Tibial artery (tissue), 4 donors: Measurements from ENCODE around the gene PRTFDC1.
A peak's percentile ranks its signal among the peaks of the same experiment; 100 is the strongest.

ENCODE experiments used
- DNase-seq, 2 donors: peaks; one replicate each; pipeline ENCODE4 v3.0.0-alpha.2; 2019
- H3K27ac ChIP-seq, 2 donors: fragments of 200-600 bp; sonication (generic) in 1 of 2; 1 replicate in 1 of 2; 2 replicates in 1 of 2; pipeline ENCODE4 v1.5.1; 2018 to 2019; ENCODE audit warnings: mild to moderate bottlenecking in 1 of 2
- H3K27me3 ChIP-seq, 2 donors: fragments of 200-600 bp; sonication (generic) in 1 of 2; one replicate each; pipeline versions ENCODE4 v1.5.1 to v1.6.0; 2016 to 2019
- H3K36me3 ChIP-seq, 3 donors: fragments of 200-600 bp; sonication (generic) in 2 of 3; one replicate each; pipeline ENCODE4 v1.5.1; 2016 to 2019; ENCODE audit warnings: mild to moderate bottlenecking in 2 of 3
- H3K4me1 ChIP-seq, 4 donors: fragments of 200-600 bp; sonication (generic) in 2 of 4; 1 replicate in 3 of 4; 2 replicates in 1 of 4; pipeline ENCODE4 v1.5.1; 2016 to 2019
- H3K4me3 ChIP-seq, 2 donors: fragments of 200-600 bp; sonication (generic) in 1 of 2; 1 replicate in 1 of 2; 2 replicates in 1 of 2; pipeline ENCODE4 v1.5.1; 2018 to 2019; ENCODE audit warnings: mild to moderate bottlenecking in 2 of 2
- H3K9me3 ChIP-seq, 3 donors: fragments of 200-600 bp; sonication (generic) in 1 of 3; one replicate each; pipeline ENCODE4 v1.5.1; 2016 to 2019
- intact Hi-C: fragments of 100-400 bp; cut with DNase I; formaldehyde crosslinking; loops from one replicate; pipeline ENCODE4 v1.15.0; 2023; ENCODE audit warnings: low total_unique reads
- TF ChIP-seq, protein P1 (sequence below), 2 experiments: fragments of 200-600 bp in 1 of 2; fragments of 450-650 bp in 1 of 2; IDR thresholded peaks; one replicate each; pipeline ENCODE4 v1.5.1; 2017 to 2019; ENCODE audit warnings: antibody characterized with exemption in 2 of 2, mild to moderate bottlenecking in 1 of 2, moderate library complexity in 1 of 2

The PRTFDC1 gene

DNA sequence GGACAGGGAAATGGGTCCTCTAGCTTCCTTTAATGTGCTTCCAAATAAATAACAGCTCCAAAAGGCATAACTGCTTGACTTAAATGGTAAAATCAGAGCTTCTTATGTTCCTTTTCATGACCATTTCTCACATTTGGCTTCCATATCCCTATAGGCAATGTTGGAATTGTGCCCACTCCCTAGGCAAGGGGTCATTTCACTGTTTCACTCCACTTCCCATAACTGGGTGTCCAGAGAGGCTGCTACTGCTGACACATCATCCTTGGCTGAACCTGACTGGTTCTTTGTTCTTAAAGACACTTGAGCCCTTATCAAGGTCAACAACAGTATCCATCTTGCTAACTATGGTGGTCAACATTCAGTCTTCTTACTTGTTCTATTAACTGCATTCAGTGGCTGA is 37.1 kb downstream of the PRTFDC1 start:
- Histone ChIP-seq H3K4me3 (no peak overlapping the region), H3K9me3 (no peaks in the 10 kb centered on the region), H3K27ac (peak overlapping the region in 1 of 2 donors; percentile 52), H3K4me1 (peaks cover 0 to 42% (median 18%) of the 10 kb centered on the region in 4 donors), H3K27me3 (no peaks in the 10 kb centered on the region), H3K36me3 (no peaks in the 10 kb centered on the region)
- no peak for DNase-seq
- TF ChIP-seq, protein P1, sequence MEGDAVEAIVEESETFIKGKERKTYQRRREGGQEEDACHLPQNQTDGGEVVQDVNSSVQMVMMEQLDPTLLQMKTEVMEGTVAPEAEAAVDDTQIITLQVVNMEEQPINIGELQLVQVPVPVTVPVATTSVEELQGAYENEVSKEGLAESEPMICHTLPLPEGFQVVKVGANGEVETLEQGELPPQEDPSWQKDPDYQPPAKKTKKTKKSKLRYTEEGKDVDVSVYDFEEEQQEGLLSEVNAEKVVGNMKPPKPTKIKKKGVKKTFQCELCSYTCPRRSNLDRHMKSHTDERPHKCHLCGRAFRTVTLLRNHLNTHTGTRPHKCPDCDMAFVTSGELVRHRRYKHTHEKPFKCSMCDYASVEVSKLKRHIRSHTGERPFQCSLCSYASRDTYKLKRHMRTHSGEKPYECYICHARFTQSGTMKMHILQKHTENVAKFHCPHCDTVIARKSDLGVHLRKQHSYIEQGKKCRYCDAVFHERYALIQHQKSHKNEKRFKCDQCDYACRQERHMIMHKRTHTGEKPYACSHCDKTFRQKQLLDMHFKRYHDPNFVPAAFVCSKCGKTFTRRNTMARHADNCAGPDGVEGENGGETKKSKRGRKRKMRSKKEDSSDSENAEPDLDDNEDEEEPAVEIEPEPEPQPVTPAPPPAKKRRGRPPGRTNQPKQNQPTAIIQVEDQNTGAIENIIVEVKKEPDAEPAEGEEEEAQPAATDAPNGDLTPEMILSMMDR (IDR thresholded peaks at IDR 0.05), result no peak
- intact Hi-C loops, result no loop called here

DNA sequence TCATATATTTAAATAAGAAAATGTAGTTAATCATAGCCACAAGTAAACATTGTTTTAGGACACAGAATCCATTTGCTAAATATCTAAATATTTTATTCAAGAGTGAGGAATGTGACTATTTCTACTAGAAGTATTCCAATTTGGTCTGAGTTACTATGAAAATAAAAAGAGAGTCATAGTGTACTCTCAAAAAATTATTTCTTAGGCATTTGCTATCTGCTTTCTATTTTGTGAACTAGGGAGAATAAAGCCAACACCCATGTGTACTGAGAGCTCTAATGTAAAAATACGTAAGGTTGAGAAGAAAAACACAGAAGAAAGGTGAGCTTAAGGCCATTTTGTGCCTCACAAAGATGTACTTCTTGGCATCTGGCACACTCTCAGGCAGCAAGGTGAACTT is 38.3 kb downstream of the PRTFDC1 start:
- Histone ChIP-seq H3K27me3 (no peaks in the 10 kb centered on the region), H3K36me3 (no peaks in the 10 kb centered on the region), H3K27ac (peak overlapping the region; percentile 48 to 52), H3K9me3 (no peaks in the 10 kb centered on the region), H3K4me3 (no peak overlapping the region), H3K4me1 (peaks cover 0 to 42% (median 18%) of the 10 kb centered on the region in 4 donors)
- no peak for DNase-seq
- intact Hi-C loops, result no loop called here
- TF ChIP-seq, protein P1 (IDR thresholded peaks at IDR 0.05), result no peak

DNA sequence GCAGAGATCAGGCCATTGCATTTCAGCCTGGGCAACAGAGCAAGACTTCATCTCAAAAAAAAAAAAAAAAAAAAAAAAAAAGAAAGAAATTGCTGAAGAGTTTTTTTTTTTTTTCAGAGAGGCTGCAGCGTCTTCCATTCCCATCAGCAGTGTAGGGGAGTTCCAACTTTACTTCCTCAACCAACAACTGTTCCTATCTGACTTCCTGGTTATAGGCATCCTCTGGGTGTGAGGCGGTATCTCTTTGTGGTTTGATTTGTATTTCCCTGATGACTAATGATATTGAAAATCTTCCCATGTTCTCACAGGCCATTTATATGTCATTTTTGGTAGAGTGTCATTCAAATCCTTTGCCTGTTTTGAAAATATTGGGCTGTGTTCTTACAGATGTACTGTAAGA is 40.2 kb downstream of the PRTFDC1 start:
- no peaks in the 10 kb centered on the region for H3K9me3 ChIP-seq
- intact Hi-C loops, result no loop called here
- H3K27me3 ChIP-seq, result no peaks in the 10 kb centered on the region
- H3K4me1 ChIP-seq, result peaks cover 0 to 42% (median 18%) of the 10 kb centered on the region in 4 donors
- TF ChIP-seq, protein P1 (IDR thresholded peaks at IDR 0.05), result no peak
- H3K36me3 ChIP-seq, result no peaks in the 10 kb centered on the region
- no peak overlapping the region for H3K4me3 ChIP-seq
- no peak for DNase-seq
- H3K27ac ChIP-seq, result no peak overlapping the region

DNA sequence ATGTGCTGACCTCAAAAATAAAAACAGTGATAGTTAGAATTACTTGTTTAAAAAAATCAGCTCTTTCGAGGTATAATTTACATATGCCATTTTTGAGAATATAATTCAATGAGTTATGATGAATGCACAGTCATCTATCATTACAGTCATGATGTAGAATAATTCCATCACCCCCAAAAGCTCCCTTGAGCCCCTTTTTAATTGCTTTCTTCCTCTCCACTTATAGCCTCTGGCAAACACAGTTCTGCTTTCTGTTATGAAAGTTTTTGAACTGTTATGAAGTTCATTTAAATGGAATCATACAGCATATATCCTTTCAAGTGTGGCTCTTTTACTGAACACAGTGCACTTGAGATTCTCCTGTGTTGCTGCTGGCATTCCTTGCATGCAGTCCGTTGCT is 41.4 kb downstream of the PRTFDC1 start:
- H3K27ac ChIP-seq, result no peak overlapping the region
- TF ChIP-seq, protein P1 (IDR thresholded peaks at IDR 0.05), result no peak
- intact Hi-C loops, result no loop called here
- no peak overlapping the region for H3K4me3 ChIP-seq
- H3K4me1 ChIP-seq, result peaks cover 0 to 36% (median 16%) of the 10 kb centered on the region in 4 donors
- H3K36me3 ChIP-seq, result no peaks in the 10 kb centered on the region
- DNase-seq, result no peak
- H3K27me3 ChIP-seq, result no peaks in the 10 kb centered on the region
- H3K9me3 ChIP-seq, result no peaks in the 10 kb centered on the region

DNA sequence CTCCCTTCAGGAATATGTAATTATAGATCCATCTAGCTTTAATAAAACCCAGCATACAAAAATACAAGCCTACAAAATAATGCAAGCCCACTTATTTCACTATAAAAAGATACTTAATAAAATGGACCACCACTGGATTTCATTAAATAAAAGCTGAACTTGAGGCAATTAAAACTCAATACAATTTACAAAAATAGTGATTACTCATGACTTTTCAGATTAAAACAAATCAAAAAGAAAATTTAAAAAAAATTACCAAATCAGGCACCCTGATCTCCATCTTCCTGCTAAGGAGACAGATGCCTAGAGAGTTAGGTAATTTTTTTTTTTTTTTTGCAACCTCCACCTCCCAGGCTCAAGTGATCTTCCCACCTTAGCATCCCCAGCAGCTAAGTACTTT is 41.8 kb downstream of the PRTFDC1 start:
- no peak for DNase-seq
- H3K4me3 ChIP-seq, result no peak overlapping the region
- intact Hi-C loops, result no loop called here

More for the DNA sequence above, 41.8 kb downstream of the PRTFDC1 start:
- TF ChIP-seq, protein P1 (IDR thresholded peaks at IDR 0.05), result no peak
- peaks cover 0 to 31% (median 14%) of the 10 kb centered on the region in 4 donors for H3K4me1 ChIP-seq
- no peaks in the 10 kb centered on the region for H3K36me3 ChIP-seq
- H3K27ac ChIP-seq, result no peak overlapping the region
- H3K27me3 ChIP-seq, result no peaks in the 10 kb centered on the region
- no peaks in the 10 kb centered on the region for H3K9me3 ChIP-seq
